GM18499 (cell line): ENCODE measurements around the gene SUPT3H.
"Not testable (repeated sequence)": the region's sequence is repeated elsewhere in the genome, so short reads cannot be mapped to it uniquely, and the experiment has no call there.

Source experiments
- ATAC-seq: cut with Tn5 transposase; IDR thresholded peaks from one replicate; pipeline ENCODE4 v1.9.1; 2021; ENCODE audit warnings: moderate number of reproducible peaks; ENCODE audit not compliant: insufficient read depth, unreplicated experiment

Gene SUPT3H

DNA sequence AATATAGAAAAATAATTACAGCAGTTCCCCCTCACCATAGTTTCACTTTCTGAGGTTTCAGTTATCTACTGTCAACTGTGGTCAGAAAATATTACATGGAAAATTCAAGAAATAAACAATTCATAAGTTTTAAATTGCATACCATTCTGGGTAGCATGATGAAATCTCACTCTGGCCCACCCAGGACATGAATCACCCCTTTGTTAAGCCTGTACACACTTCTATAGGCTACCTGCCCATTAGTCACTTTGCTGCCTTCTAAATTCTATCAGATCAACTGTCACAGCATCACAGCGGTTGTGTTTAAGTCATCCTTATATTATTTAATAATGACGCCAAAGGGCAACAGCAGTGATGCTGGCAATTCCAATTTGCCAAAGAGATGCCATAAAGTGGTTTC lies 189.9 kb downstream of the SUPT3H start:
- ATAC-seq, result no peak

DNA sequence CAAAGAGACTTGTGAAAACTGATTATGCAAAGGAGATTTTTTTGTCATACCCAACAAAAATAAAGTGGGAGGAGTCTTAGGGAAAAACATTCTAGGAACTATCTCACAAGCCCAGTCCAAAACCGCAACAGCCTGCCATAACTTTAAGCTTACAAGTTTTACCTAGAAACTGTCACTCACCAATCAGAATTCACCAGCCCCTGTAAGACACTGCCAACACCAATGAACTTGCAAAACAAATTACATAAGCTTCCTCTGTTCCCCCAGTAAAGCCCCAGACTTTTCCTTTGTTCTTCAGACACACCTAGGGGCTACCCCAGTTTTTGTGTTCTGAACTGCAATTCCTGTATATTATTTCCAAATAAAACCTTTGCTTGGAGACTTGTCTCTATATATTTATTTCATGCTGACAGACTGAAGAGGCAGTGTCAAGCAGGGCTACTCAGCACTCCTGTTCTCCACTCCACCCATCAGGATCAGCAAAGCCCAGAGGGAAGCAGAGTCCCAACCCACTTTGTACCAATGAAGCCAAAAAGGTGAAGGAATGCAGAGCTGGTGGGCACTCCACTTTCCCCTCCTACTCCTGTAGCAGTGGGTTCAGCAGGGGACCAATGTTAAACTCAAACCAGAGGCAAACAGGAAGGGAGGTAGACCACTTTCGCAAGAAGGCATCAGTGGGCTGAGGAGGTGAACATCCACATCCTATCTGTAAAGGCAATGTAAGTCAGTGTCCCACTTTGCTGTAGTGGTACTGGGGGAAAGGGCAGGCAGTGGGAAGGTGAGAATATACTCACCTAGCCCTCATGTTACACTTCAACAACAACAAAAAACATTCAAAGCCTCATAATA lies 192.1 kb downstream of the SUPT3H start:
- no peak for ATAC-seq

DNA sequence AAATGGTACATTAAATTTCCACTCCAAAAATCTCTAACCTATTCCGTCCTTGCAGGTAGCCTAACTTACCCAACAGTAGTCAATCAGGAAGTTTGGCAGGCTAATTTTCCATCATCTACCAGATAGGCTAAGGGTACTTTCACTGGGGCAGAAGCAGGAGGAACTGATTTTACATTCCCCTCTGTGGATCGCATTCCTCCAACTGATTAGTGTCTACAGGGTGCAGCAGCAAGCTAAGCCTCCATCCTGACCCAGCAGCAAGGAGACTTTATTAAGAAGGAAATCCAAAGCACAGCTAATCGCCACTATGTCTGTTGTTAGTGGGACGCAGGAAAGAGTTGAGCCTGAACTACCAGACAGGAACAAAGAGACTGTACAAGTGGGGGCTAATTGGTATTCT lies 192.8 kb downstream of the SUPT3H start:
- no peak for ATAC-seq

DNA sequence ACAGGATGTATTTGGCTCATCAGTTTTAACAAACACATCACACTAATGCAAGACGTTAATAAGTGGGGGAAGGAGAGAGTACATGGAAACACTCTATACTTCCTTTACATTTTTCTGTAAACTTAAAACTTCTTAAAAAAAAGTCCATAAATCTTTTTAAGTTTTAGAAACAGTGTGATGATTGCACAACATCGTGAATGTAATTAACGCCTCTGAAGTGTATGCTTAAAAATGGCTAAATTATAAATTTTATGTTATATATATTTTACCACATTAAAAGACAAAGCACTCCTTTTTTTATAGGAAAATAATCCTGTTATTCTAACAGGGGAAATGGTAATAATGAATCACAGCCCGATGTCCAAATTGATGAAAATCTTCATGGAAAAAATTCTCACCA lies 193.7 kb downstream of the SUPT3H start:
- ATAC-seq, result no peak

DNA sequence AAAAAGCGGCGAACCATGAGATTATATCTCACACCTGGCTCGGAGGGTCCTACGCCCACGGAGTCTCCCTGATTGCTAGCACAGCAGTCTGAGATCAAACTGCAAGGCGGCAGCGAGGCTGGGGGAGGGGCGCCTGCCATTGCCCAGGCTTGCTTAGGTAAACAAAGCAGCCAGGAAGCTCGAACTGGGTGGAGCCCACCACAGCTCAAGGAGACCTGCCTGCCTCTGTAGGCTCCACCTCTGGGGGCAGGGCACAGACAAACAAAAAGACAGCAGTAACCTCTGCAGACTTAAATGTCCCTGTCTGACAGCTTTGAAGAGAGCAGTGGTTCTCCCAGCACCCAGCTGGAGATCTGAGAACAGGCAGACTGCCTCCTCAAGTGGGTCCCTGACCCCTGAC lies 201.4 kb downstream of the SUPT3H start:
- ATAC-seq, result not testable (repeated sequence)

DNA sequence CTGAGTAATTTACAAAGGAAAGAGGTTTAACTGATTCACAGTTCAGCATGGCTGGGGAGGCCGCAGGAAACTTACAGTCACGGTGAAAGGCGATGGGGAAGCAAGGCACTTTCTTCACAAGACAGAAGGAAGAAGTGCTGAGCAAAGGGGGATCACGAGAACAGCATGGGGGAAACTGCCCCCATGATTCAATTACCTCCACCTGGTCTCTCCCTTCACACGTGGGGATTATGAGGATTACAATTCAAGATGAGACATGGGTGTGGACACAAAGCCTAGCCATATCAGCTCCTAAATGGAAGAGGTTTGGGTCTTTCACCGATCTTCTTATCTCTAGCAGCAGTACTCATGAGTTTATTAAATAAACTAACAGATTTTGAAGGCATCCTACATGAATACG lies 202.5 kb downstream of the SUPT3H start:
- no peak for ATAC-seq

DNA sequence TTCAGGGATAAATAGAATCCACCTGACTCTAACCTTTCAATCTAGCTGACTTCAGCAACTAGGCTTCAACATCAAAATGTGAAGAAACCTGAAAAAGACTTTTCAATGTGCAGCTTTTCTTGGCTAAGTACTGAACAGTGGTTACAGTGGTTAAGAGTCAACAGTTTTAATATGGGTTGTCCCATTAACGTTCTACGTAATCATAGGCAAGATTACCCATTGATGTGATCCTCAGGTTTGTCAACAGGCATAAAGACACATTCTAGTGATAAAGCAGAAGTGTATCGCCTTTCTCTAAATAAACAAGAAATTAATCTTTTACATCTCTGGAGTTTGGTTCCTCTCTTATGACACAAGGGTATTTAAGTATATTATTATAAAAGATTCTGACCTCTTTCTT lies 203.7 kb downstream of the SUPT3H start:
- ATAC-seq, result no peak

DNA sequence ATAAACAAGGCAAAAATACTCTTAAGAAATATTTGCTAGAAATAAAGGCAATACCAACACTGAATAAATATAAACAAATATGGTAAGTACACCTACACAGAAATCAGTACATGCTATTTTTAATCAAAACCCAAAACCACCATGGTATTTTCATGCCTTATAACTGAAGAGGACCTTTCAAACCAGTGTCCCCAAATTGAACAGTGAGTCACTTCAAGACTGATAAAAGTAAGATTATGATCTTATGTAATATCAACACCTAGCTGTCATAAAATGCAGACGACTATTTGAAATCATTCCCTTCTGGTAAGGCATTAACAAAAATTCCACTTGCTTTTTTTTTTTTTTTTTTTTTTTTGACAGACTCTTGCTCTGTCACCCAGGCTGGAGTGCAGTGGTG lies 206.4 kb downstream of the SUPT3H start:
- ATAC-seq, result no peak

DNA sequence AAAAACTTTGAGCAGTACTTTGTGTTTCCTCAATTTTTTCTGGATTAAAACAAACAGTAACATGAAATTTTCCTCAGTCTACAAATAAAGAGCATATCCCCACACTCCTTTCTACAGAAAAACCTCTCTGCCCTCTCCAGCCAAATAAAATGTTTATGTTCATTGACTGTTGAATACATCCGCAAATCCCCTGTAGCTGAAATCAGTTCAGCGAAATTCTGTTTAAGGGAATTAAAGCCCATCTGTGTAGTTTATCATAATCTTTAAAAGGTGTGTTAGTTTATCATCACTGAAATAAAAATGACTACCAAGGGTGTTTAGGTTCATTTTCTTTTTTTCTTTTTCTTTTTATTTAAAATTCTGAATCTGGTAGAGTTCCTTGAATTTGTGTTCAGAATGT lies 207.4 kb downstream of the SUPT3H start:
- ATAC-seq, result no peak

DNA sequence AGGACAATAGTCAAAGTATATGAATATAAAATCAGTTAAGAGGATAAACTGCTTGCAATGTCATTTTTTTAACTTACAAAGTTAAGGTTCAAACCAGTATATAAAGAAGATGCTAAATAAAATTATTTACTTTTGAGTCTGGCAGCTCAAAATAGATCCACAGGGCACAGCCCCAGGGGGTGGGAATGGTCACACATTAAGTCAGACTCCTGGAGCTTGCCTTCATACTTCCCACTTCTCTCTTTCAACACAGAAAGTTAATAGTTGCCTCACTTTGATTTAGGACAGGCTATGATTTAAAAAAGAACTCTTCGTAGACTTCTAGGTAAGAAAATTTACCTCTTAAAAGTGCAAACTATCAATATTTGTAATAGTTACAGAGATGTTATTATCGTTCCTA lies 207.9 kb downstream of the SUPT3H start:
- ATAC-seq, result no peak

DNA sequence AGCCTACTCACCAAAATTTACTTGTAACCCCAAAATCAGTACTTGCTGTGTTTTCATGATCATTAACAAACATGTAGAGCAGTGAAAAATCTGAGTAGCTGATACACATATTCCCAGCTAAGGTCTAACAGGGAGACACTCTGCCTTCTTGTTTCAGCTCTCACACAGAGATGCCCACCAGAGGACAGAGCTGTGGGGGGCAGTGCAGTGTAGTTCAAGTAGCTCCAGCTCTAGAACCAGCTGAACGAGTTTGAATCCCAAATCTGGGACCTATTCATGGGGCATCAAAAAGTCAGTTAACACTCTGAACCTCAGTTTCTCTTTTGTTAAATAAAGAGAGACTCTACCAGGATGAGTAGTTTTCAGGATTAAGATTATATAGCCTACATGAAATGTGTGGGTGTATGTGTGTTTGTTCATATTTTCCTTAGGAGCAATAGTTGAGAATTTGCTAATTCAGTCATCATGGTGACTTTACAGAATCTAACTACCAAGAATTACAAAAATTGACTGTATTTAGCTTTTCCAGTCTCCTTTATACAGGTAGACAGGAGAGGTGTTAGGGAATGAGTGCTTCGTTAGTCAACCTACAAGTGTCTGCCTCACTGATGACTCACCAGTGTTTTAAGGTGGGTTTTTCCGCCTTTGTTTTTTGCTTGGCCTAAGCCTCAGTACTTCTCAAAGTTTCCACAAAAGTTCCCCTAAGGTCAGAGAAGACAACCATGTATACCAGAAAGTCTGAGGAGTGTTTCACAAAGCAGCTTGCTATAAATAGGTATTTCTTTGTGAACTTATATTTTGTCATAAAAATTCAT lies 213.6 kb downstream of the SUPT3H start:
- ATAC-seq, result peak; percentile 96

DNA sequence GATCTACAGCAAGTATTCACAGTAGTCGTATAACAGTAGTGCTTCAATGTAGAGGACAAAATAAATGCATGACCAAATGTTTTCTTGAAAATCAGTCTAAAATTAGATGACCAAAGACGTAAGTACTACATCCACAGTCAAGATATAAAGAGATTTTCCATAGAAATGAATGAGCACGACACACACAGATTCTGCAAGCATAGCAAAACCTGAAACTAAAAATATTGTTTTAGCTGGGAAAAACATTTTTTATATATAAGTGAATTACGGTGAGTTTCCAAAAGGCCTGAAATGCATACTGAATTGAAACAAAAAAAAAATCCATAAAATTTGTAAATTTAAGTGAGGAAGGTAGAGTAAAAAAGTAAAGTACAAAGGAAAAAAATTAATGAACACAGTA lies 217.4 kb downstream of the SUPT3H start:
- ATAC-seq, result no peak

DNA sequence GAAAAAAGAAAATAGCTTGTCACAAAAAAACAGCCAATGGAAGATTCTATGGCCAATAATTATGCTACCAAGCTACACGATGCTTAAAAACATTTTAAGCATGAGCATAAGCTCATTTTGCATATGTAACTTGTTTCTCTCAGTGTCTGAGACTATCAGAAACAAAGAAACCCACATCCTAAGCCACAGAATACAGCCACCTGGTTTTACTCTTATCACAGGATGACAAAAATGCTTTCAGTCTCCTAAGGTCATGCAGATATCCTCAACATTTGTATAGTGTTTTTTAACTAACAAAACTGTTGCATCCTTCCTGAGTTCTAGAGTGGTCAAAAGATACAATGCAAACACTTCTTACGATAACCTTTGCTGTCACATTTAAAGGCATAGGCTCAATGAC lies 221.7 kb downstream of the SUPT3H start:
- peak; percentile 99 for ATAC-seq

DNA sequence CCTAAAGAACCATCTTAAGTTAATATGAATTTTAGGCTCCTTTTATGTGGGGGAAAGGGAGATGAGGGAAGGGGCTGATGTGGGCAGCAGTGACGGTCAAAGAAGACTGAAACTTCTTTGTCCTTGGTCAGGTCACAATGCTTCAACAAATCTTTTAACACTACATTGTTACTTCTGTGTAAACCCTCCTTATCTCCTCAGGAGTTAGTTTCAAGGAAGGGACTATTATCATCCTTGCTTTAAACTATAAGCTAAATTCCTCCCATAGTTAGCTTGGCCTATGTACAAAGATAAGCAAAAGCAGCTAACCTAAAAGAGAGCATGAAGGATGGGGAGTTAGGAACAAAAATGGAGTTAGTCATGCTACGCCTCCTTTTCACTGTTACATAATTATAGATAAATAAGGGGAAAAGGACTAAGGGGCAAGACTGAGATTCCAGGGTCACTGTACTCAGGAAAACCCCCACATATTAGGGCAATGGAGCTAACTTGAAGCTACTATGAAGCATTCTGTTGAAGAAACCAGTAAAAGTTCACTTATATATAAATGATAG lies 222.3 kb downstream of the SUPT3H start:
- ATAC-seq, result no peak

DNA sequence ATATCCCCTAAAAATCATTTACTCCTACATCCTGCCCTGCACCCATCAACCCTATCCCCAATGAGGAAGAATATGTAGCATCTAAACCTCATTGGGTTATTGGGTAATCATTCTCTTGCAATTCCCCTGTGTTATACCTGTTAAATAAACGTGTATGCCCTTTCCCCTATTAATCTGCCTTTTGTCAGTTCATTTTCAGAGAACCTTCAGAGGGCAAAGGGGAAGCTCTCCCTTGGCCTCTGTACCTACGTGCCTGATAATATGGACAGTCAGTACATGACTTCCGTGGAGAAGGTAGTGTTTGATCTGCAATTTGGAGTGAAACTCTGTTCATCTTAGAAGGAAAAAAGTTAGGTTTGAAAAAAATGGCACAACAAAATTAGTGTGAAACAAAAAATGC lies 223.1 kb downstream of the SUPT3H start:
- no peak for ATAC-seq

DNA sequence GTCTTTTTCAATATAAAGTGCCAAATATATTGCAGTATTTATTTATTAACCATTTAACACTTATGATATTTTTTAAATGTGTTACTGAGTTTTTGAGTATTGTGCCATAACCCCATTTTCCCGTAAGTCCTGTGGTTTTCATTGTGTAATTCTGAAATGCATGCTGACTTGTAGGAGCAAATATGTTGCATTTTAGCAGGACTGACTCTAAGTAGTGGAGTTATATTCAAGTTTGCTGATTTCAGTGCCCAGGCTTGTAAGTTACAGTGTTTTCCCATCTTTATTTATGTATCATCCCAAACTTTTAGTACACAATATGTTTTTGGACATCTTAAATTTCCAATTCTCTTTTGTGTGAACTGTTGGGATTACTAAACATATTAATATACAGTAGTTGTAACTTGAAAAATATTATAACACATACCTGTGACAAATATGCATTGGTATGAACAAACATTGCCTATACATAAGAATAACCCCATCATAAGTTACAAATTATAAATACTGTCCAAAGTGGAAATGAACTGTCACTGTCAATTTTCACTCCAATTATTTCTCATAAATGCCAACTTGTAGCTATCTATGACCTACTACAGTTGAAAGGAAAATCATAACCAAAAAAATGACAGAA lies 228.9 kb downstream of the SUPT3H start:
- no peak for ATAC-seq

DNA sequence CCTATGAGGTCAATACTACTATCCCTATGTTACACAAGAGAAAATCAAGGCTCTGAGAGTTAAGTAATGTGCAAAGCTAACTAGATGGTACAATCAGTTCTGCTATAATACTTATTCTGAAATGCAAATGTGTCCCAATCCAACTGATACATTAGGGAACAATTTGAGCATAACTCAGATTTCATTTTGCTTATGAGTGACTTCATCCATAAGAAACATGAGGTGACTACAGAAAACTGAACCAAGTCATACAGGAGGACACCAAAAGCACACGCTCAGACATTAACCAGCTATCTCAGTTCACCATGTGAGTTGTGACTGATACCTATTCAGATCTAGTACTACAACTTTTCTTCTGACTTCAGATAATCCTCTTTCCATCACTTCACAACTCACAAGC lies 229.5 kb downstream of the SUPT3H start:
- ATAC-seq, result no peak

DNA sequence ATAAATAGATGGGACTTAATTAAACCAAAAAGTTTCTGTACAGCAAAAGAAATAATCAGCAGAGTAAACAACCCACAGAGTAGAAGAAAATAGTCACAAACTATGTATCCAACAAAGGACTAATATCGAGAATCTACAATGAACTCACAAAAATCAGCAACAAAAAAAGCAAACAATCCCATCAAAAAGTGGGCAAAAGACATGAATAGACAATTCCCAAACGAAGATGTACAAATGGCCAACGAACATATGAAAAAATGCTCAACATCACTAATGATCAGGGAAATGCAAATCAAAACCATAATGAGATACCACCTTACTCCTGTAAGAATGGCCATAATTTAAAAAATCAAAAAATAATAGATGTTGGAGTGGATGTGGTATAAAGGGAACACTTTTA lies 232.1 kb downstream of the SUPT3H start:
- not testable (repeated sequence) for ATAC-seq

DNA sequence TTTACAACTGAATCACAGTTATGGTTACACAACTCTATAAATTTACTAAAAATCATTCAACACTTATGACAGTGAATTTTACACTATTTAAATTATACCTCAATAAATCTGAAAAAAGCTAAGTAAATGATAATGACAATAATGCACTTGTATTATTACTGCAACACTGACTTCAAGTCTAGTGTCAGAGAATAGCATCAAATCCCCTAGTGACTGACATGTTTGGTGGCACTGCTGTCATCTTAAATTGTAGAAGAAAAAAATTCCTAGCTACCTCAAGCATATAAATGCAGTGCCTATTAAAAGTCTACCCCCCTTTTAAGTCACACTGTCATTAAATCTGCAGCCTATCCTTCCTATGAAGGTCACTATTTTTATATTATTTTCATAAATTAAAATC lies 239.0 kb downstream of the SUPT3H start:
- ATAC-seq, result no peak

DNA sequence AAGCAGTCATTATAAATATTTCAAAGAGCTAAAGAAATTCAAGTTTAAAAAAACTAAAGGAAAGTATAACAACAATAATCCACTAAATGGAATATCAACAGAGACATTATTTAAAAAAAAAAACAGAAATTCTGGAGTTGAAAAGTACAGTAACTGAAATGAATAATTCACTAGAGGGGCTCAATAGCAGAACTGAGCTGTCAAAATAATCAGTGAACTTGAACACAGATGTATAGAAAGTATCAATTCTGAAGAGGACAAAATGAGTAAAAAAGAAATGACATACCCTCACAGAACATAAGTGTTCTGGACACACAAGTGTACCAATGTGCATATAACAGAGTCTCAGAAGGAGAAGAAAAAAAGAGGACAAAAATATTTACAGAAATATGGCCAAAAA lies 241.2 kb downstream of the SUPT3H start:
- ATAC-seq, result no peak
